GM12878 (cell line): ENCODE data around the gene CRKL.

ENCODE experiments used
- EP300 ChIP-seq, 2 experiments: fragments of 150-350 bp in 1 of 2; IDR thresholded peaks; 2 replicates each; pipeline ENCODE4 v1.6.1; 2011 to 2012; ENCODE audit warnings: low read depth in 2 of 2, low read length in 2 of 2, borderline replicate concordance in 1 of 2, improper control_type of control experiment in 1 of 2, inconsistent platforms in 1 of 2; ENCODE audit not compliant: control insufficient read depth in 1 of 2
- POLR2A ChIP-seq: IDR thresholded peaks from 2 replicates; pipeline ENCODE4 v1.6.1; 2011; ENCODE audit warnings: low read depth, mild to moderate bottlenecking, low read length
- SUPT20H ChIP-seq: IDR thresholded peaks from 2 replicates; pipeline ENCODE4 v1.6.1; 2011; ENCODE audit warnings: low read depth, mild to moderate bottlenecking, low read length, moderate library complexity, borderline replicate concordance; ENCODE audit not compliant: control insufficient read depth

DNA sequence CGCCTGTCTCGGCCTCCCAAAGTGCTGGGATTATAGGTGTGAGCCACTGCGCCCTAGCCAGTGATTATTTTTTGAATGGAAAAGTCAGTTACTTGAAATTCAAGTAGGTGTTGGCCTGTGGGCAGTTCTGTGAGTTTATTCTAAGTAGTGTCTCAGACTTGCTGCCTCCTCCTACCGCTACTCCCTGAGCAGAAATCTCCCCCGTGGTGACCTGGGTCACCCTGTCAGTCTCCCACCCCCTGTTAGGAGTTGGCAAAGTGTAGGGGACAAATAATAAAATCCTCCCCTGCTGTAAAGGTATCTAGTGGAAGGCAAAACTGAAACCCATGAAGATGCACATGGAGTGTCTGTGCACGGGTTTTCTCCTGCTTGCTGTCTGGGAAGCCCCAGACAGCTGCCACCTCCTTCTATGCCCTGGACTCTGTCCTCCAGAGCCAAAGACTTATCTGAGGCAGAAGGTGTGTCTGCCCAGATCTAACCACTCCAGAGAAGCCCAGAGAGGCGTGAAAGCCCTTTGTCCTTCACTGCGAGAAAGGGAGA is 32.1 kb upstream of the CRKL start:
- no peak for TF ChIP-seq SUPT20H
- TF ChIP-seq EP300 (IDR thresholded peaks at IDR 0.05; ENCODE audit: borderline replicate concordance in 1 of 2, control insufficient read depth in 1 of 2, low read depth in 2 of 2, low read length in 2 of 2), result no peak
- no peak for TF ChIP-seq POLR2A
